ENCODE data around the gene SYCN. TPM values are rescaled to one million over a fixed set of nuclear protein-coding genes. Genes with fewer than 3 reads are reported as not detected.

SYCN gene
- total RNA-seq, 4 donors from 2014 or later: not detected

- H3K4me3 ChIP-seq (ENCODE audit: low read depth, poor library complexity, severe bottlenecking): no peak overlapping the region
- TF ChIP-seq CTCF (IDR thresholded peaks at IDR 0.05): no peak
- TF ChIP-seq POLR2A (IDR thresholded peaks at IDR 0.05): no peak
- intact Hi-C loops (cut with DNase I; ENCODE audit: low total_unique reads): no loop called here
- DNase-seq (ENCODE audit: low spot score in 2 of 2): no peak
- WGBS, 2 donors: 81 to 88% methylated on average over 6 of the region's 6 CpGs
These were observed 2.1 kb upstream of the SYCN start for GRCh38 chr19:39206122-39206521.

DNA sequence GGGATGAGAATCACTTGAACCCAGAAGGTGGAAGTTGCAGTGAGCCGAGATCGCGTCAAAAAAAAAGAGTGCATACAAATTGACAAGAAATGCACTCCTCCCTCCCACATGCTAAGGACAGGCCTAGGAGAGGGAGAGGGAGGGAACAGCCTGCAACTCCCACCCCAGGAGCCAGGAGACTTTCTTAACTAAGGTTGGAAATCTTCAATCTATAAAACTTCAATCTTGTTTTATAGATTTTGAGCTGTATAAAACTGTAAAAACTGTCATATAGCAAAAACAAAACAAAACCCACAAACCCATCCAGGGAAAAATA, 1.3 kb upstream of the SYCN start:
- no peak overlapping the region for H3K4me3 ChIP-seq (ENCODE audit: low read depth, poor library complexity, severe bottlenecking)
- TF ChIP-seq POLR2A (IDR thresholded peaks at IDR 0.05) (no peak), CTCF (IDR thresholded peaks at IDR 0.05) (no peak)
- intact Hi-C loops (cut with DNase I; ENCODE audit: low total_unique reads): no loop called here
- DNase-seq (ENCODE audit: low spot score in 2 of 2): no peak
- WGBS, 2 donors: 78 to 88% methylated on average over 3 of the region's 3 CpGs

DNA sequence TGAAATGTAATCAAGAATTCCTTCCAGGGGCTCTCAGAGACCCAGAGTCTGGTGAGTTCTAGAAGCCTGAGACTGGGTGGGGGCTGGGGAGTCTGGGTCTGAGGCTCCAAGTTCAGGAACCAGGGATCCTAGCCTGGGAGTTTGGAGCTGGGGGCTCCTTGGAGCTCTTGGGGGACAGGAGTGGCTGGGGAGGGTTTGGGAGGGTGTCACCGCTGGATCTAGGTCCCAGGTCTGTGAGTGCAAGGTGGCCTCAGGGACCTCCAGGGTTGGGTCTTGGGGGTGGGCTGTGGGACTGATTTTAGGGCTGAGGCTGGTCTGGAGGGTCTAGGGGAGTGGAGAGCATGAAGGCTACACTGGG, 1.1 kb downstream of the SYCN start:
- no peak for TF ChIP-seq POLR2A (IDR thresholded peaks at IDR 0.05)
- TF ChIP-seq CTCF (IDR thresholded peaks at IDR 0.05): no peak
- intact Hi-C loops (cut with DNase I; ENCODE audit: low total_unique reads): no loop called here
- H3K4me3 ChIP-seq (ENCODE audit: low read depth, poor library complexity, severe bottlenecking): no peak overlapping the region
- 100% methylated on average over 1 of the region's 1 CpG for WGBS, 2 donors
- DNase-seq (ENCODE audit: low spot score in 2 of 2): no peak

- intact Hi-C loops (cut with DNase I; ENCODE audit: low total_unique reads): no loop called here
- 68 to 71% methylated on average over 3 of the region's 3 CpGs for WGBS, 2 donors
- H3K4me3 ChIP-seq (ENCODE audit: low read depth, poor library complexity, severe bottlenecking): no peak overlapping the region
- DNase-seq (ENCODE audit: low spot score in 2 of 2): no peak
- TF ChIP-seq CTCF (IDR thresholded peaks at IDR 0.05) (no peak), POLR2A (IDR thresholded peaks at IDR 0.05) (no peak)
These were observed 3.3 kb downstream of the SYCN start for GRCh38 chr19:39200803-39201115.

DNA sequence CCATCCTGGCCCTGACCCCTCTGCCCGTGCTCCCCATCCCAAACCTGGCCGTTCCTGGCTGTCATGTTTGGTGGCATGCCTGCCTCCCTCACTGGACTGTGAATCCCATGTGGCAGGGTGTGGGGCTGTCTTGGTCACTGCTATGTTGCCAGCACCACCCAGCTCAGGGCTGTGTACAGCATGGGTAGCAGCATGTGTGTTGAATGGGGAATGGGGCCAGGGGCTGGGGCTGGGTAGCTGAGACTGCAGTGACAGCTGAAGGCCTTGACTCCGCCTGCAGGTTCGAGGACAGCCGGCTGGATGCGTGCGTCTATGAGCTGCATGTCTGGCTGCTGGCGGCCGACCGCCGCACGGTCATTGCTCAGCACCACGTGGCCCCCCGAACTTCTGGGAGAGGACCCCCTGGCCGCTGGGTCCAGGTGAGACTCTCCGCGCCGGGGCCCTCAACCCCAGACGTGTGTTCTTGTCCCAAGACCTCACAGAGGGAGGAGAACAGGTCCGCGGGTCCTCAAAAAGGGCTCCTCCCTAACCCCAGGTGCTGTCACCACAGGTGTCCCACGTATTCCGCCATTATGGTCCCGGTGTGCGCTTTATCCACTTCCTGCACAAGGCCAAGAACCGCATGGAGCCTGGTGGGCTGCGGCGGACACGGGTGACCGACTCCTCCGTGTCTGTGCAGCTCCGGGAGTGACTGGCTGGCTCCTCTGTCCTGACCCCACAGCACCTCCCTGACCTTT, 3.8 kb downstream of the SYCN start:
- intact Hi-C loops (cut with DNase I; ENCODE audit: low total_unique reads): no loop called here
- 78 to 82% methylated on average over 31 to 32 of the region's 32 CpGs for WGBS, 2 donors
- no peak overlapping the region for H3K4me3 ChIP-seq (ENCODE audit: low read depth, poor library complexity, severe bottlenecking)
- no peak for DNase-seq (ENCODE audit: low spot score in 2 of 2)
- TF ChIP-seq POLR2A (IDR thresholded peaks at IDR 0.05): no peak
- no peak for TF ChIP-seq CTCF (IDR thresholded peaks at IDR 0.05)

DNA sequence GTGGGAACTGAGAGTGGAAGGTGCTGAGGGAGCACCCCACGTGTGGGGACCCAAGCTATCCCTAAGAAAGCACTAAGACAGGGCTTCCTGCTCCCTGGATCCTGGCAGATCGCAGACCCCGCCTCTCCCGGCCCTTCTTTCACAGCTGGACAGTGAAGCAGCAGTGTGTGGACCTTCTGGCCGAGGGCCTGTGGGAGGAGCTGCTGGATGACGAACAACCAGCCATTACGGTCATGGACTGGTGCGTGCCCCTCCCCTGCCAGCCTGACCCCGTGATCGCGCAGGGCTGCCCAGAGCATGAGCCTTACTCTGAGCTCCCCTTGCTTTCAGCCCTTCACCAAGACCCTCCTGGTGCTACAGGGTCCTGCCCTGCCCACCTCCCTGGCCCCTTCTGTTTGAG, 5.0 kb downstream of the SYCN start:
- TF ChIP-seq POLR2A (IDR thresholded peaks at IDR 0.05): no peak
- TF ChIP-seq CTCF (IDR thresholded peaks at IDR 0.05): no peak
- no peak overlapping the region for H3K4me3 ChIP-seq (ENCODE audit: low read depth, poor library complexity, severe bottlenecking)
- 42 to 44% methylated on average over 8 to 11 of the region's 11 CpGs for WGBS, 2 donors
- intact Hi-C loops (cut with DNase I; ENCODE audit: low total_unique reads): no loop called here
- no peak for DNase-seq (ENCODE audit: low spot score in 2 of 2)

Data from lower leg skin (tissue), 4 donors.